Measurements from ENCODE around the gene CEMIP. TPM values are rescaled to one million over a fixed set of nuclear protein-coding genes. Genes with fewer than 3 reads are reported as not detected.

The CEMIP gene
- total and polyA plus RNA-seq, 2 experiments from 2014 or later = 0.27 to 2.1 TPM

- H3K4me3 Mint-ChIP-seq = no peak overlapping the region
- H3K36me3 Mint-ChIP-seq (ENCODE audit: low read depth) = no peaks in the 10 kb centered on the region
- Histone ChIP-seq H3F3A (replicated peaks; ENCODE audit: low read depth) (no peaks in the 10 kb centered on the region), H4K20me1 (replicated peaks; ENCODE audit: insufficient read depth) (no peaks in the 10 kb centered on the region), H3K27me3 (ENCODE audit: insufficient read depth) (no peaks in the 10 kb centered on the region), H3K79me2 (replicated peaks; ENCODE audit: insufficient read depth) (no peaks in the 10 kb centered on the region), H3K4me1 (ENCODE audit: insufficient read depth) (peaks cover 22% of the 10 kb centered on the region), H3K27ac (ENCODE audit: low read depth) (no peak overlapping the region), H3K4me2 (no peak overlapping the region), H3K36me3 (ENCODE audit: insufficient read depth) (no peaks in the 10 kb centered on the region), H2AFZ (0 out of 2 replicates have a peak overlapping the region, but pooled peaks have one; percentile 4), H3K9me2 (ENCODE audit: insufficient read depth) (peaks cover 2% of the 10 kb centered on the region; the same call in 1 of the 2 replicates), H3K4me3 (no peak overlapping the region)
- no peaks in the 10 kb centered on the region for H3K9me3 Mint-ChIP-seq
- no peak for ATAC-seq
- no peak for TF ChIP-seq NANOG (IDR thresholded peaks at IDR 0.05; ENCODE audit: borderline replicate concordance)
- peaks cover 11% of the 10 kb centered on the region for H3K27me3 Mint-ChIP-seq (ENCODE audit: insufficient read depth, low read depth, poor library complexity)
- peaks cover 45% of the 10 kb centered on the region for H3K4me1 Mint-ChIP-seq
- no peak overlapping the region for H3K27ac Mint-ChIP-seq
- DNase-seq (ENCODE audit: low spot score) = no peak
These were observed 57.1 kb downstream of the CEMIP start for GRCh38 chr15:80836223-80836622.

DNA sequence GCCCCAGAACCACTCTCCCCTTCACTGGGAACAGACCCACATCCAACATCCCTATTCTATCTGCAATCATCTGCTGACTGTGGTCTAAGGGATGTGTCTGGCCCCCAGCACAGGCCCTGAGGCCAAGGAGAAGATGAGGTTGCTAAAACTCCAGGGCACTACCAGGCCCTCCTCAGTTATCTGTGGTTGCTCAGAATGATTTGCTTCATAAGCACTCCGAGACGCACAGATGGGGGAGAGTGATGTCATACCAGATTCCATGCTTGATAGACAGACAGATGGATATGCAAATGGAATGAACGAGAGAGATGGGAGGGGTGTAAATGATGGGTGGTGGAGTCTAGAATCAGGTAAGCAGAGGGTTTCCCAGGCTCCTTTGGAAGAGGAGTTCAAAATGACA lies 57.8 kb downstream of the CEMIP start:
- no peak for TF ChIP-seq REST (IDR thresholded peaks at IDR 0.05; ENCODE audit: unreplicated experiment)
- no peak for TF ChIP-seq STAT1 (IDR thresholded peaks at IDR 0.05; ENCODE audit: unreplicated experiment)
- no peak for TF ChIP-seq EZH2 (IDR thresholded peaks at IDR 0.05; ENCODE audit: low read depth, unreplicated experiment)
- no peak for TF ChIP-seq JUNB (IDR thresholded peaks at IDR 0.05; ENCODE audit: unreplicated experiment)

GRCh38 chr15:80838012-80838411 lies 58.8 kb downstream of the CEMIP start:
- DNase-seq (ENCODE audit: low spot score) = no peak
- H3K27ac ChIP-seq (ENCODE audit: low read depth) = no peak overlapping the region
- no peak overlapping the region for H3K4me2 ChIP-seq
- H3K36me3 ChIP-seq (ENCODE audit: insufficient read depth) = no peaks in the 10 kb centered on the region
- H3K4me1 ChIP-seq (ENCODE audit: insufficient read depth) = peaks cover 7% of the 10 kb centered on the region
- Mint-ChIP-seq H3K4me1 (peaks cover 29% of the 10 kb centered on the region), H3K4me3 (no peak overlapping the region), H3K36me3 (ENCODE audit: low read depth) (no peaks in the 10 kb centered on the region; the same call in 2 of the 3 replicates), H3K27me3 (ENCODE audit: insufficient read depth, low read depth, poor library complexity) (peaks cover 14% of the 10 kb centered on the region), H3K9me3 (no peaks in the 10 kb centered on the region; the same call in 2 of the 3 replicates), H3K27ac (no peak overlapping the region)
- no peaks in the 10 kb centered on the region for H3K27me3 ChIP-seq (ENCODE audit: insufficient read depth)
- H3K9me2 ChIP-seq (ENCODE audit: insufficient read depth) = 0 out of 2 replicates have a peak, but pooled peaks cover 8% of the 10 kb centered on the region
- H3F3A ChIP-seq (replicated peaks; ENCODE audit: low read depth) = no peaks in the 10 kb centered on the region
- H3K79me2 ChIP-seq (replicated peaks; ENCODE audit: insufficient read depth) = no peaks in the 10 kb centered on the region
- no peak for ATAC-seq
- no peaks in the 10 kb centered on the region for H4K20me1 ChIP-seq (replicated peaks; ENCODE audit: insufficient read depth)
- H2AFZ ChIP-seq = no peak overlapping the region
- no peak overlapping the region for H3K4me3 ChIP-seq
- TF ChIP-seq ZNF331 (CRISPR knock-in tag; IDR thresholded peaks at IDR 0.05; ENCODE audit: low read depth) = no peak
- no peak for TF ChIP-seq EZH2phosphoT487 (IDR thresholded peaks at IDR 0.05; ENCODE audit: unreplicated experiment)
- no peak for TF ChIP-seq ETS1 (IDR thresholded peaks at IDR 0.05)
- TF ChIP-seq REST (IDR thresholded peaks at IDR 0.05; ENCODE audit: unreplicated experiment) = no peak
- no peak for TF ChIP-seq POLR2AphosphoS5 (IDR thresholded peaks at IDR 0.05; ENCODE audit: low read depth)
- TF ChIP-seq JUNB (IDR thresholded peaks at IDR 0.05; ENCODE audit: unreplicated experiment) = no peak
- TF ChIP-seq CREB1 (CRISPR knock-in tag; IDR thresholded peaks at IDR 0.05; ENCODE audit: low read depth) = no peak
- TF ChIP-seq EZH2 (IDR thresholded peaks at IDR 0.05; ENCODE audit: low read depth, unreplicated experiment) = no peak

More for the DNA sequence above, 57.8 kb downstream of the CEMIP start:
- no peaks in the 10 kb centered on the region for H4K20me1 ChIP-seq (replicated peaks; ENCODE audit: insufficient read depth)
- Mint-ChIP-seq H3K9me3 (no peaks in the 10 kb centered on the region), H3K27ac (no peak overlapping the region), H3K36me3 (ENCODE audit: low read depth) (no peaks in the 10 kb centered on the region; the same call in 2 of the 3 replicates), H3K4me3 (no peak overlapping the region), H3K27me3 (ENCODE audit: insufficient read depth, low read depth, poor library complexity) (peaks cover 11% of the 10 kb centered on the region), H3K4me1 (peaks cover 37% of the 10 kb centered on the region)
- no peaks in the 10 kb centered on the region for H3K36me3 ChIP-seq (ENCODE audit: insufficient read depth)
- no peak for ATAC-seq
- H3K9me2 ChIP-seq (ENCODE audit: insufficient read depth) = 0 out of 2 replicates have a peak, but pooled peaks cover under 1% of the 10 kb centered on the region
- no peak overlapping the region for H3K4me3 ChIP-seq
- no peak overlapping the region for H3K4me2 ChIP-seq
- no peak overlapping the region for H3K27ac ChIP-seq (ENCODE audit: low read depth)
- H3F3A ChIP-seq (replicated peaks; ENCODE audit: low read depth) = no peaks in the 10 kb centered on the region
- H3K27me3 ChIP-seq (ENCODE audit: insufficient read depth) = no peaks in the 10 kb centered on the region
- no peak overlapping the region for H2AFZ ChIP-seq
- H3K79me2 ChIP-seq (replicated peaks; ENCODE audit: insufficient read depth) = no peaks in the 10 kb centered on the region
- DNase-seq (ENCODE audit: low spot score) = no peak
- H3K4me1 ChIP-seq (ENCODE audit: insufficient read depth) = peaks cover 17% of the 10 kb centered on the region
